ENCODE results near the gene SLC24A3. TPM values are rescaled to one million over a fixed set of nuclear protein-coding genes. Genes with fewer than 3 reads are reported as not detected.
A peak's percentile ranks its signal among the peaks of the same experiment; 100 is the strongest.

Gene SLC24A3
- total and polyA plus RNA-seq, 5 experiments from 2014 or later, result not detected

DNA sequence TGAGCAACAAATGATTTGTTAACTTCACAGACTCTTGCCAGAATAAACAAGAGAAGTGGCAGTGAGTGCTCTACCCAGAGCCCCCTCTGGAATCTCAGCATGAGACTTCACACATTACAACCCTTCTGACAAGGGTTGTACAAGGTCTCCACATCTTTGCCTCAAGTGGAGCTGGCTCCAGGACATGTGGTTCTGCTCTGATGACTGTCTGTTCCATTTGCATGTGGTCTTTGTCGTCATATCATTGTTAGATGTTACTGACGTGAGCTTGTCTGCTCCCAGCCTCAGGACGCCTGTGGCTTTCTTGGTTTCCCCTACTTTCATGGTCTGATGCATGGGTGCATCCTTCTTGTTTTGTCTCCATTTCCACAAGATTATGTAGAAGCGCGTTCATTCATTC lies 115.0 kb downstream of the SLC24A3 start:
- H3K27me3 Mint-ChIP-seq, result peaks cover 0 to 35% (median 13%) of the 10 kb centered on the region in 5 donors
- DNase-seq (peak in 1 of 10 donors; percentile 9), ATAC-seq (no peak)
- peaks cover 0 to 3% (median 0%) of the 10 kb centered on the region in 4 donors for H3K4me1 Mint-ChIP-seq
- POLR2A ChIA-PET, result no interaction called here
- no peak overlapping the region for H3K27ac Mint-ChIP-seq
- no peaks in the 10 kb centered on the region for H3K36me3 Mint-ChIP-seq
- no peaks in the 10 kb centered on the region for H3K9me3 Mint-ChIP-seq
- no peak overlapping the region for H3K4me3 Mint-ChIP-seq

DNA sequence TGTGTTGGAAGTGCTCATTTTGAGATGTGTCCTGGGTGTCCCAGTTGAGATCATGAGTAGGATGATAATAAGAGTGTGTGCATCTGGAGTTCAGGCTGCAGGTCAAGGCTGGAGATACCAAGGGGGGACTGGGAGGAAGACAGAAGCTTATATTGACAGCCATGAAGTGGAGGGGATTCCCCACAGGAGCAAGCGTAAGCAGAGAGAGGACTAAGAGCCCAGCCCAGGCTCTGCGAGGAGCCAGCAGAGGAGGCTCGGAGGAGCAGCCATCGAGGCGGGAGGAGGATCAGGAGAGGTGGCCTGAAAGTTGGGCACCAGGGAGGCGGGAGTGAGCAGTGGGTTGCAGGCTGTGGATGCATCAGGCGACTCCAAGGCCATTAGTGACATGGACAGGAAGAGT lies 116.2 kb downstream of the SLC24A3 start:
- H3K9me3 Mint-ChIP-seq, result no peaks in the 10 kb centered on the region
- DNase-seq (no peak), ATAC-seq (no peak)
- peak overlapping the region in 1 of 10 donors; percentile 6 for H3K27ac Mint-ChIP-seq
- H3K4me1 Mint-ChIP-seq, result peaks cover 0 to 3% (median 0%) of the 10 kb centered on the region in 4 donors
- no peaks in the 10 kb centered on the region for H3K36me3 Mint-ChIP-seq
- POLR2A ChIA-PET, result no interaction called here
- H3K27me3 Mint-ChIP-seq, result peaks cover 0 to 43% (median 13%) of the 10 kb centered on the region in 5 donors
- H3K4me3 Mint-ChIP-seq, result no peak overlapping the region

DNA sequence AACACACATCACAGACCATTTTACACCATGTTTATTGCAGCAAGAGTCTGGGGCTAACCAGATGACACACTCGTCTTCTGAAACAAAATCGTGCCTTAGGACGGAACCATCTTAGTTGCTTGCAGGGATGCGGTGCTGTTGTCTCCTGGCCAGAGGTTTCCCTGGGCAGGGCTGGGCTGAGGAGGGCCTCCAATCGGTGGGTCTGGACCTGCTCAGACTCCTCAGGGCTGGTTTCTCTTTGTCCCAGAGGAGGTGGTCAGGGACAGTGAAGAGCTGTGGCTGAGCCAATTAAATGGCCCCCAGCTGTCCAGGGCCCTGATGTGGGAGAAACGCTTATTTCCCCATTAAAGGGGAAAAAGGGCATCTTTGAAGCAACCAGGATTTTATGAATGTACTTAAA lies 117.6 kb downstream of the SLC24A3 start:
- ATAC-seq, result no peak
- Mint-ChIP-seq H3K4me1 (peaks cover 0 to 3% (median 0%) of the 10 kb centered on the region in 4 donors), H3K9me3 (no peaks in the 10 kb centered on the region), H3K4me3 (no peak overlapping the region), H3K27ac (no peak overlapping the region), H3K36me3 (no peaks in the 10 kb centered on the region), H3K27me3 (peaks cover 0 to 46% (median 13%) of the 10 kb centered on the region in 5 donors)
- DNase-seq, result no peak
- POLR2A ChIA-PET, result no interaction called here

DNA sequence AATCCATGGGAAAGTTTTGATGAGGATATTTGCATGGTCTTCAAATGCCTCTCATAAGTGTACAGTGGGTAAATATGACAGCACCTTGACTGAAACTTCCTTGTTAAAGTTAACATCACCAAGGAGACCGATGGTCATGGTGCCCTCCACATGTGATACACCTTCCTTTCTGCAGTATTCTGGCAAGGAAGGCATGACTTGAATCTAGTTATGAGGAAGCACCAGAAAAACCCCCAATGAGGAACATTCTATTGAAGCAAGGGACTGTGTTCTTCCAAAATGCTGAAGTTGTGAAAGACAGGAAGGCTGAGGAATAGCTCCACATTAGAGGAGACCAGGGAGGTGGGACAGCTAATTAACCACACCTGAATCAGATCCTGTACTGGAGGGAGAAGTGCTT lies 118.3 kb downstream of the SLC24A3 start:
- H3K27ac Mint-ChIP-seq, result no peak overlapping the region
- H3K27me3 Mint-ChIP-seq, result peaks cover 0 to 46% (median 13%) of the 10 kb centered on the region in 5 donors
- DNase-seq, result no peak
- H3K9me3 Mint-ChIP-seq, result no peaks in the 10 kb centered on the region
- no peaks in the 10 kb centered on the region for H3K36me3 Mint-ChIP-seq
- ATAC-seq, result no peak
- no peak overlapping the region for H3K4me3 Mint-ChIP-seq
- POLR2A ChIA-PET, result no interaction called here
- peaks cover 0 to 3% (median 0%) of the 10 kb centered on the region in 4 donors for H3K4me1 Mint-ChIP-seq

DNA sequence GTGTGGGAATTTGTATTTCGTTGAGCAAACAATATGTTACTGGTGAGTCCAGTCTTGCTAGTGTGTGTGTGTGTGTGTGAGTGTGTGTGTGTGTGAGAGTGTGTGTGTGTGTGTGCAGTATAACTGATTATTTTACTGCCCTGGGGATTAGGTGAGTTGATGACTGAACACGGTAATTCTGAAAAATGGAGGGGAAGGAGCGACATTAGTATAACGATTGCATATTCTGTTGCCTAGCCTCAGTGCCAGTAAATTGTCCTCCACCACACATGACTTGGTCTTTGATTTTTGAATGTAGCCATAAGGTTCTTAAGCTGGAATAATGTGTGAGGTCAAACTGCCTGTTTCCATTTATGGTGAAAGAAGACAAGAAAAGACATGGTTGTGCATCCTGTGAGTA lies 121.1 kb downstream of the SLC24A3 start:
- ATAC-seq, result no peak
- H3K27ac Mint-ChIP-seq, result no peak overlapping the region
- DNase-seq, result no peak
- no peaks in the 10 kb centered on the region for H3K9me3 Mint-ChIP-seq
- peaks cover 4 to 44% (median 8%) of the 10 kb centered on the region in 5 donors for H3K27me3 Mint-ChIP-seq
- no peak overlapping the region for H3K4me3 Mint-ChIP-seq
- POLR2A ChIA-PET, result no interaction called here
- no peaks in the 10 kb centered on the region for H3K36me3 Mint-ChIP-seq
- H3K4me1 Mint-ChIP-seq, result peaks cover 0 to 2% (median 0%) of the 10 kb centered on the region in 4 donors

DNA sequence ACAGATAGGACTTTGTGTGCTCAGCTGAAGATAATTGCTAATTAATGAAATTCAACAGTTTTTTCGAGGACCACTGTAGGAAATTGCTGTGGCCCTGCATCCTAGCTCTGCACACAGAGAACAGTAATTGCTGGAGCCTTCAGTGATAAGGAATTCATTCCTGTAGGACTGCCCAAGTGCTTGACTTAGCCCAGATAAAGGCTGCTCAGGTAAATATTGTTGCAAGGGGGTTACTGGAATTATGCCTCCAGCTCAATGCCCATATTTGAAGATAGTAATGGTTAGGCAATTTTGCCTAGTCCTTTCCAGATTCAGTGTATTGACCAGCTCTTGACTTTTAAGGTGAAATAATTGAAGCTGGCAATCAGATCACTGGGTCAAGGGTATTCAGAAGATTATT lies 122.9 kb downstream of the SLC24A3 start:
- no peak for DNase-seq
- Mint-ChIP-seq H3K27me3 (peaks cover 2 to 45% (median 11%) of the 10 kb centered on the region in 5 donors), H3K36me3 (no peaks in the 10 kb centered on the region), H3K4me3 (no peak overlapping the region), H3K9me3 (no peaks in the 10 kb centered on the region), H3K27ac (no peak overlapping the region), H3K4me1 (no peaks in the 10 kb centered on the region)
- POLR2A ChIA-PET, result no interaction called here
- no peak for ATAC-seq

DNA sequence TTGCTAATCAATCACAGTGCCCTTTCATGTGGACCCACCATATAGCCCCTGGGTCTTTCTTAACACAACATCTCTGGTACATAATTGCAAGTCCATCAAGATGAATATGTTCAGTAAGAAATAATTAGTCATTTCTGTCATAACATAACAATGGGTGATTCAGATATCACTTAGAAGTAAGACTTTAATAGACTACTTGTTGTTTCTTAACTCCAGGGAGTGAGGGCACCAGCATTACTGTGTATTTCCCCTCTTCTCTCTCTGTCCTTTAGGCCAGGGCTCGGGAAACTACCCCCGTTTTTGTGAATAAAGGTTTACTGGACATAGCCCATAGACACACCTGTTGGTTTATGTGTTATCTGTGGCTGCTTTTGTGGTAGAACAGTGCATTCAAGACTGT lies 123.5 kb downstream of the SLC24A3 start:
- no peak overlapping the region for H3K4me3 Mint-ChIP-seq
- H3K36me3 Mint-ChIP-seq, result no peaks in the 10 kb centered on the region
- no peak overlapping the region for H3K27ac Mint-ChIP-seq
- no peak for DNase-seq
- H3K4me1 Mint-ChIP-seq, result no peaks in the 10 kb centered on the region
- POLR2A ChIA-PET, result no interaction called here
- H3K9me3 Mint-ChIP-seq, result no peaks in the 10 kb centered on the region
- H3K27me3 Mint-ChIP-seq, result peaks cover 2 to 40% (median 11%) of the 10 kb centered on the region in 5 donors
- ATAC-seq, result no peak

DNA sequence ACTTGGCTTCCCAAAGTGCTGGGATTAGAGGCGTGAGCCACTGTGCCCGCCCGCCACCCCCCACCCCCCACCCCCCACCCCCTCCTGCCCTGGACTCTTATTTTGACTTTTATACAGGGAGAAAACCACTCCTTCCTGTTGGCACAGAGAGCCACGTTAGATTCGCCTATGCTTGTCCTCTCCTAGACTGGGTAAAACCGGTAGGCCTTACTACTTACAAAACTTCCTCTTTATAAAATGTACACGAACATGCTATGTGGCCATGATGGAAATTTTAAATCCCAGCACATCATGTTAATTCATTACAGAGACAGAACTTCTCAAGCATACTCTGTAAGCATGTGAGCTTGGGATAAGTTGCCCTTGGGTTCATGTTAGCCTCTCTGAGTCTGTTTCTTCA lies 124.2 kb downstream of the SLC24A3 start:
- Mint-ChIP-seq H3K27ac (no peak overlapping the region), H3K4me1 (no peaks in the 10 kb centered on the region), H3K9me3 (no peaks in the 10 kb centered on the region), H3K36me3 (no peaks in the 10 kb centered on the region), H3K27me3 (peaks cover 0 to 33% (median 8%) of the 10 kb centered on the region in 5 donors), H3K4me3 (no peak overlapping the region)
- DNase-seq (no peak), ATAC-seq (no peak)
- POLR2A ChIA-PET, result no interaction called here

DNA sequence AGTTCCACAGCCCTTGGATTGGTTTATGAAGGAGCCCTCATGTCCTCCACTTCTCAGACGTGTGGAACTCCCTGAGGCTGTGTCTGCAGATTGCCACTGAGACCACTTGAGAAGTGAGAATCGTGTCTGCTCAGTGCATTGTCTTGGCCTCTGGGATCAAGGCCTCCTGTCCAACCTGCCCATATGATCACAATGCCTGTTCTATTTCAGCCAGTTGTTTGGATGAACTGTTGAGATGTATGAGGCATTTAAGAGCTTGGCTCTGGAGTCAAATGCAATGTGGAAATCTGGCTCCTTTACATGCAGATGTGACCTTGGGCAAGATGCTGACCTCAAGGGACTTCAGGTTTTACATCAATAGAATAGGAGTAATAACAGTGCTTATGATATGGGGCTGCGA lies 125.9 kb downstream of the SLC24A3 start:
- Mint-ChIP-seq H3K4me3 (no peak overlapping the region), H3K9me3 (no peaks in the 10 kb centered on the region), H3K27ac (no peak overlapping the region), H3K4me1 (no peaks in the 10 kb centered on the region), H3K27me3 (peaks cover 0 to 33% (median 10%) of the 10 kb centered on the region in 5 donors), H3K36me3 (no peaks in the 10 kb centered on the region)
- POLR2A ChIA-PET, result no interaction called here
- no peak for DNase-seq
- ATAC-seq, result no peak

DNA sequence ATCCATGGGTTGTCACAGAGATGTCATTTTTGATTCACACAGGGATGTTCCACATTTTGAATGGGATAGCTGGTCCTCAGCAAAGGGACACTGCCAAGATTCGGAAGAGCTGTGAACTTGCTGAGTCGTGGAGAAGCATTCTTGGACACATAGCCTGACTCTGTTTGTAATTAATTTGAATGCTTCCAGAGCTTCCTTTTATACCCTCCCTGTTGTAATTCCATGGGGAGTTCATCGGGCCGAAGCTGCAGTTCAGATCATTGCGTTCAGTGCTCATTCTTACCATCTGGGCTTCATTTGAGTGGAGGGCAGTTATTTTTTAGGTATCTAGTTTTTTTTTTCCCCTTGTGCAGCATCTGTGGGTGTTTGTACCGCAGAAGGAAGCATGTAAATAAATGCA lies 126.5 kb downstream of the SLC24A3 start:
- ATAC-seq (no peak), DNase-seq (no peak)
- POLR2A ChIA-PET, result no interaction called here
- H3K9me3 Mint-ChIP-seq, result no peaks in the 10 kb centered on the region
- H3K36me3 Mint-ChIP-seq, result no peaks in the 10 kb centered on the region
- H3K4me1 Mint-ChIP-seq, result no peaks in the 10 kb centered on the region
- H3K27me3 Mint-ChIP-seq, result peaks cover 0 to 27% (median 10%) of the 10 kb centered on the region in 5 donors
- no peak overlapping the region for H3K4me3 Mint-ChIP-seq
- no peak overlapping the region for H3K27ac Mint-ChIP-seq

DNA sequence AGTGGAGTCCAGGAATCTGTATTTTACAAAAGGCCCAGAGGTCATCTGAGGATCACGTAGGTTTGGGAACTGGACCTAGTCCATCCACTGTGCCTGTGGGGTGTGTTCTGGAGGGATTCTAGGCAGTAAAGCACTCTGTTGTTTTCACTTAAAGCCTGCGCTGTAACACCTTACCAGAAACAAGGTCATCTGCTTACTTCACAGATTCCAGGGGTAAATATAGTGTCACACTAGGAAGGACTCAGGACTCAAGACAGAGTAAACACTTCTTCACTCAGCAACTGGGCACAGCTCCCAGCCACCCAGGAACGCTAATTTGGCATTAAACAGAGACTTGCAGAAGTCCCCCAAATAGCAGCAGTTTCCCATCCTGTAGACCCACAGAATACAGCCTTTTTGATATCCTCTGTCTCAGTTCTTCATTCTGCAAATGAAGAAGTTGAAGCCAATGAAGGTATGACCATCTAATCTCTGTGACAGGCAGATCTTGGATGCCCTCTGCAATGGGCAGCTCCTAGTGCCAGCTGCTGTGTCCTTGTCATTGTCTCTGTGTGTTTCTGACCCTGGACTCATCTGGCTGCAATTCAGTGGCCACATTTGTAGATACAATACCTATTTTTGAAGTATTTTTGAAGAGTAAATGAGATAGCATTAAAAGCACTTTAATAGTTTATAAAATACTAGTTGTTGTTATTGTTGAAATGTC lies 129.1 kb downstream of the SLC24A3 start:
- POLR2A ChIA-PET, result no interaction called here
- ATAC-seq (no peak), DNase-seq (no peak)
- no peak overlapping the region for H3K27ac Mint-ChIP-seq
- peaks cover 0 to 25% (median 10%) of the 10 kb centered on the region in 5 donors for H3K27me3 Mint-ChIP-seq
- H3K4me3 Mint-ChIP-seq, result no peak overlapping the region
- H3K4me1 Mint-ChIP-seq, result no peaks in the 10 kb centered on the region
- H3K36me3 Mint-ChIP-seq, result no peaks in the 10 kb centered on the region
- peaks cover 0 to 4% (median 0%) of the 10 kb centered on the region in 9 donors for H3K9me3 Mint-ChIP-seq

DNA sequence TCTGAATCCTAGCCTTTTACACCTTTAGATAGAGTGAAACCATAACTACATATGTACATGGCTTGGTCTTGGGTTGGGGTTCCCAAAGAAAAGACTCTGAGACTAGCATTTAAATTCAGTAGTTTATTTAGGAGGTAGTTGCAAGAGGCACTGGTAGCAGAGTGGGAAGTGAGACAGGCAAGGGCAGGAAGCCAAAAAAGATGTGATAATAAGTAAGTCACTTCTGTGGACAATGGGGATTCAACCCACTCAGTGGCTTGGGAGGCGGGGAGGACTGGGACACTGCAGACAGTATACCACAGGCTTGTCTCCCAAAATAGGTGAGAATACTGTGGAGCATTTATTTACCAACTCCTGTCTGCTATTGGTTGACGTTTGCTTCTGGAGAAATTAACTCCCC lies 131.9 kb downstream of the SLC24A3 start:
- Mint-ChIP-seq H3K27ac (no peak overlapping the region), H3K4me3 (no peak overlapping the region), H3K36me3 (no peaks in the 10 kb centered on the region), H3K4me1 (no peaks in the 10 kb centered on the region), H3K27me3 (peaks cover 0 to 12% (median 4%) of the 10 kb centered on the region in 5 donors), H3K9me3 (peaks cover 0 to 4% (median 0%) of the 10 kb centered on the region in 9 donors)
- POLR2A ChIA-PET, result no interaction called here
- DNase-seq (no peak), ATAC-seq (no peak)

DNA sequence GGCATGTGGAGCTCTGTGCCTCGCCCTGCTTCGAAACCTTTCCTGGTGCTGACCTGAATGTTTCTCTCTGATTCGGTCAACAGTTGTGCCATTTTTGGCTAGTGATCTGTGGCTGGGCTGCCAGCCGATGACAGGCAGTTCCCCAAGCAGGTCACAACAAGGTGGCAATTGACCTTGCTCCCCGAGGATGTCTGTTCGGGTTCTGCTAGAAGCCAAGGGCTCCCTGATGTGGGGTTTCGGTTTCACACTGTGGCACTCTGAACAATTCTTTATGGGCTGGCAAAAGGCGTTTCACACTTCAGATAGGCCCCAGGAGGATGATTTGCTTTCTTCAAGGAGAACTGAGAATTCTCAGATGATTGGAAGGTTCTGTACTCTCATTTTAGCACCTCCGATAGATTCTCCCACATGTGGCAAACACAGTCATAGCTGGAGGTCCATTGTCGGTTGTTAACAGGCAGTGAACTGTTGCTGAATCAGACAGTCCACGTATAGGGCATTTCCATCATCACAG lies 135.6 kb downstream of the SLC24A3 start:
- Mint-ChIP-seq H3K27ac (peak overlapping the region in 1 of 10 donors; percentile 93), H3K27me3 (peaks cover 0 to 11% (median 0%) of the 10 kb centered on the region in 5 donors), H3K4me3 (peak overlapping the region in 2 of 10 donors; percentile 20 to 77), H3K36me3 (no peaks in the 10 kb centered on the region), H3K4me1 (no peaks in the 10 kb centered on the region), H3K9me3 (peaks cover 0 to 4% (median 0%) of the 10 kb centered on the region in 9 donors)
- ATAC-seq, result no peak
- peak in 1 of 10 donors; percentile 17 for DNase-seq
- POLR2A ChIA-PET, result no interaction called here

DNA sequence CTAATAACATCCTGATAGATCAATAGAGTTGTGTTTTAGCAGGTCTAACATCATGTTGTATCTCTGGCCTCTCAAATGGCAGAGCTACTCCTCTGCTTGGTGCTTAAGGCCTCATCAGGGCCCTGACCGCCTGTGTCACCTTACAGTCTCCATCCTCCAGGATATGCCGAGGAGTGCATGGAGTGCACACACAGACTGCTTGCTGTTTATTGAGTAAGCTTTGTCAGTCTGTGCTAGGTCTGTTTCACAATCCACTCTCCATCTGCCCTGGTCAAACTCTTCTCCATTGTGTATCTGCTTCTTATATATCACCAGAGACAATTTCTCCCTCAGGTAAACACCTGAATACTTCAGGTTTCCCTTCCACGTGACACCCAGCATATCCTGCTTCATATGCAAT lies 136.1 kb downstream of the SLC24A3 start:
- H3K4me1 Mint-ChIP-seq, result no peaks in the 10 kb centered on the region
- no peak for DNase-seq
- peaks cover 0 to 4% (median 0%) of the 10 kb centered on the region in 9 donors for H3K9me3 Mint-ChIP-seq
- H3K4me3 Mint-ChIP-seq, result peak overlapping the region in 1 of 10 donors; percentile 77
- no peaks in the 10 kb centered on the region for H3K36me3 Mint-ChIP-seq
- POLR2A ChIA-PET, result no interaction called here
- H3K27ac Mint-ChIP-seq, result peak overlapping the region in 1 of 10 donors; percentile 93
- peaks cover 0 to 5% (median 0%) of the 10 kb centered on the region in 5 donors for H3K27me3 Mint-ChIP-seq
- ATAC-seq, result no peak
